Measurements from ENCODE around the gene SELENOS. TPM values are rescaled to one million over a fixed set of nuclear protein-coding genes. Genes with fewer than 3 reads are reported as not detected.

The SELENOS gene
- total RNA-seq, 1 donor from 2014 or later, result 47.2 TPM

GRCh38 chr15:101318147-101318819, 41.0 kb upstream of the SELENOS start:
- DNase-seq (ENCODE audit: extremely low spot score, unreplicated experiment), result no peak
- H3K36me3 Mint-ChIP-seq, result no peaks in the 10 kb centered on the region
- H3K4me3 Mint-ChIP-seq, result no peak overlapping the region
- no peak for TF ChIP-seq CTCF (conservative IDR thresholded peaks at IDR 0.05)
- peak overlapping the region; percentile 53 for H3K27ac Mint-ChIP-seq
- H3K4me1 Mint-ChIP-seq (ENCODE audit: unreplicated experiment), result peaks cover 5% of the 10 kb centered on the region
- H3K27me3 Mint-ChIP-seq, result peaks cover 21% of the 10 kb centered on the region
- no peaks in the 10 kb centered on the region for H3K9me3 Mint-ChIP-seq

GRCh38 chr15:101317336-101317872, 40.1 kb upstream of the SELENOS start:
- TF ChIP-seq CTCF (conservative IDR thresholded peaks at IDR 0.05), result no peak
- H3K27me3 Mint-ChIP-seq, result peaks cover 21% of the 10 kb centered on the region
- H3K9me3 Mint-ChIP-seq, result no peaks in the 10 kb centered on the region
- H3K4me1 Mint-ChIP-seq (ENCODE audit: unreplicated experiment), result peaks cover 5% of the 10 kb centered on the region
- H3K36me3 Mint-ChIP-seq, result no peaks in the 10 kb centered on the region
- no peak for DNase-seq (ENCODE audit: extremely low spot score, unreplicated experiment)
- no peak overlapping the region for H3K27ac Mint-ChIP-seq
- no peak overlapping the region for H3K4me3 Mint-ChIP-seq

GRCh38 chr15:101316529-101316928, 39.2 kb upstream of the SELENOS start:
- no peak for TF ChIP-seq CTCF (conservative IDR thresholded peaks at IDR 0.05)
- H3K4me1 Mint-ChIP-seq (ENCODE audit: unreplicated experiment), result peaks cover 5% of the 10 kb centered on the region
- no peak for DNase-seq (ENCODE audit: extremely low spot score, unreplicated experiment)

GRCh38 chr15:101315736-101316135, 38.5 kb upstream of the SELENOS start:
- H3K4me1 Mint-ChIP-seq (ENCODE audit: unreplicated experiment), result peaks cover 5% of the 10 kb centered on the region
- no peak overlapping the region for H3K4me3 Mint-ChIP-seq
- no peak overlapping the region for H3K27ac Mint-ChIP-seq
- H3K9me3 Mint-ChIP-seq, result no peaks in the 10 kb centered on the region
- H3K36me3 Mint-ChIP-seq, result no peaks in the 10 kb centered on the region
- no peak for DNase-seq (ENCODE audit: extremely low spot score, unreplicated experiment)
- TF ChIP-seq CTCF (conservative IDR thresholded peaks at IDR 0.05), result no peak
- H3K27me3 Mint-ChIP-seq, result peaks cover 11% of the 10 kb centered on the region

More at GRCh38 chr15:101316529-101316928, 39.2 kb upstream of the SELENOS start:
- H3K27ac Mint-ChIP-seq, result no peak overlapping the region
- no peaks in the 10 kb centered on the region for H3K36me3 Mint-ChIP-seq
- no peak overlapping the region for H3K4me3 Mint-ChIP-seq
- H3K9me3 Mint-ChIP-seq, result no peaks in the 10 kb centered on the region
- peaks cover 16% of the 10 kb centered on the region for H3K27me3 Mint-ChIP-seq

GRCh38 chr15:101314336-101315125, 37.2 kb upstream of the SELENOS start:
- Mint-ChIP-seq H3K27me3 (peaks cover 5% of the 10 kb centered on the region), H3K4me3 (no peak overlapping the region), H3K36me3 (no peaks in the 10 kb centered on the region), H3K9me3 (no peaks in the 10 kb centered on the region), H3K4me1 (ENCODE audit: unreplicated experiment) (peaks cover 5% of the 10 kb centered on the region), H3K27ac (no peak overlapping the region)
- no peak for TF ChIP-seq CTCF (conservative IDR thresholded peaks at IDR 0.05)
- no peak for DNase-seq (ENCODE audit: extremely low spot score, unreplicated experiment)
